Skeletal muscle tissue (tissue), 4 donors: ENCODE measurements around the gene NF1. TPM values are rescaled to one million over a fixed set of nuclear protein-coding genes. Genes with fewer than 3 reads are reported as not detected.
"Not testable (repeated sequence)": the region's sequence is repeated elsewhere in the genome, so short reads cannot be mapped to it uniquely, and the experiment has no call there.

ENCODE experiments used
- H3K27ac ChIP-seq: one replicate; pipeline ENCODE4 v1.7.0; 2013; ENCODE audit warnings: mild to moderate bottlenecking, low read depth, low read length, inconsistent platforms
- H3K27me3 ChIP-seq, 3 donors: one replicate each; pipeline ENCODE4 v1.7.0; 2013; ENCODE audit warnings: low read length in 3 of 3; ENCODE audit not compliant: control insufficient read depth in 3 of 3, insufficient read depth in 3 of 3
- H3K36me3 ChIP-seq, 3 donors: one replicate each; pipeline ENCODE4 v1.7.0; 2013; ENCODE audit warnings: low read length in 3 of 3; ENCODE audit not compliant: control insufficient read depth in 3 of 3, insufficient read depth in 3 of 3
- H3K4me1 ChIP-seq, 3 donors: one replicate each; pipeline ENCODE4 v1.7.0; 2013; ENCODE audit warnings: low read length in 3 of 3, mild to moderate bottlenecking in 3 of 3; ENCODE audit not compliant: control insufficient read depth in 3 of 3, insufficient read depth in 3 of 3
- H3K4me3 ChIP-seq, 3 donors: one replicate each; pipeline ENCODE4 v1.7.0; 2013; ENCODE audit warnings: low read length in 3 of 3
- H3K9ac ChIP-seq, 3 donors: one replicate each; pipeline ENCODE4 v1.7.0; 2013; ENCODE audit warnings: low read length in 3 of 3, mild to moderate bottlenecking in 3 of 3, moderate library complexity in 2 of 3, low read depth in 1 of 3
- H3K9me3 ChIP-seq, 3 donors: one replicate each; pipeline ENCODE4 v1.7.0; 2013; ENCODE audit warnings: low read length in 3 of 3; ENCODE audit not compliant: control insufficient read depth in 3 of 3
- total RNA-seq: library from RNA; depleted of rRNA; stranded (reverse); fragments of >200 nt; gene quantifications from one replicate; pipeline ENCODE4 v1.2.3, GENCODE V29; 2014
- donor health status: Osteomylitis.

NF1 gene
- total RNA-seq, 1 donor from 2014 or later, result 76.2 TPM

- no peaks in the 10 kb centered on the region for H3K9me3 ChIP-seq
- H3K27ac ChIP-seq, result no peak overlapping the region
- no peaks in the 10 kb centered on the region for H3K4me1 ChIP-seq
- no peaks in the 10 kb centered on the region for H3K27me3 ChIP-seq
- H3K4me3 ChIP-seq, result no peak overlapping the region
- H3K9ac ChIP-seq, result no peak overlapping the region
- no peaks in the 10 kb centered on the region for H3K36me3 ChIP-seq
Observed at GRCh38 chr17:31078290-31078689, 16.5 kb upstream of the NF1 start.

- H3K9ac ChIP-seq, result no peak overlapping the region
- H3K4me1 ChIP-seq, result no peaks in the 10 kb centered on the region
- no peak overlapping the region for H3K27ac ChIP-seq
Observed at GRCh38 chr17:31079731-31080130, 15.0 kb upstream of the NF1 start.

GRCh38 chr17:31085563-31085962 lies 9.2 kb upstream of the NF1 start:
- H3K9ac ChIP-seq, result no peak overlapping the region
- no peaks in the 10 kb centered on the region for H3K27me3 ChIP-seq
- H3K4me3 ChIP-seq, result no peak overlapping the region
- H3K9me3 ChIP-seq, result no peaks in the 10 kb centered on the region
- H3K27ac ChIP-seq, result no peak overlapping the region
- H3K4me1 ChIP-seq, result no peaks in the 10 kb centered on the region
- no peaks in the 10 kb centered on the region for H3K36me3 ChIP-seq

More at GRCh38 chr17:31079731-31080130, 15.0 kb upstream of the NF1 start:
- Histone ChIP-seq H3K27me3 (no peaks in the 10 kb centered on the region), H3K9me3 (no peaks in the 10 kb centered on the region), H3K4me3 (no peak overlapping the region), H3K36me3 (no peaks in the 10 kb centered on the region)

- Histone ChIP-seq H3K4me1 (no peaks in the 10 kb centered on the region), H3K9ac (no peak overlapping the region), H3K36me3 (no peaks in the 10 kb centered on the region), H3K9me3 (no peaks in the 10 kb centered on the region), H3K4me3 (no peak overlapping the region), H3K27me3 (no peaks in the 10 kb centered on the region), H3K27ac (no peak overlapping the region)
Observed at GRCh38 chr17:31089471-31089870, 5.3 kb upstream of the NF1 start.

GRCh38 chr17:31090650-31091049 lies 4.1 kb upstream of the NF1 start:
- not testable (repeated sequence) for H3K36me3 ChIP-seq, H3K9ac ChIP-seq, H3K9me3 ChIP-seq, H3K27me3 ChIP-seq, H3K4me3 ChIP-seq, H3K27ac ChIP-seq, H3K4me1 ChIP-seq

GRCh38 chr17:31092475-31093064 lies 2.2 kb upstream of the NF1 start:
- peaks cover 7 to 11% (median 9%) of the 10 kb centered on the region in 3 donors for H3K4me1 ChIP-seq
- H3K27ac ChIP-seq, result no peak overlapping the region
- no peak overlapping the region for H3K4me3 ChIP-seq
- no peak overlapping the region for H3K9ac ChIP-seq
- H3K36me3 ChIP-seq, result no peaks in the 10 kb centered on the region
- H3K9me3 ChIP-seq, result no peaks in the 10 kb centered on the region
- no peaks in the 10 kb centered on the region for H3K27me3 ChIP-seq

GRCh38 chr17:31093866-31094599 lies 744 bp upstream of the NF1 start:
- Histone ChIP-seq H3K9me3 (no peaks in the 10 kb centered on the region), H3K4me1 (peaks cover 7 to 11% (median 9%) of the 10 kb centered on the region in 3 donors), H3K9ac (peak overlapping the region; percentile 59 to 74 (median 72)), H3K27ac (peak overlapping the region; percentile 89), H3K36me3 (no peaks in the 10 kb centered on the region), H3K27me3 (no peaks in the 10 kb centered on the region), H3K4me3 (peak overlapping the region; percentile 66 to 79 (median 79))

GRCh38 chr17:31095236-31096105 lies 694 bp downstream of the NF1 start:
- no peaks in the 10 kb centered on the region for H3K36me3 ChIP-seq
- H3K4me3 ChIP-seq, result peak overlapping the region; percentile 66 to 79 (median 79)
- H3K27ac ChIP-seq, result peak overlapping the region; percentile 89
- peak overlapping the region; percentile 73 to 86 (median 86) for H3K9ac ChIP-seq
- no peaks in the 10 kb centered on the region for H3K9me3 ChIP-seq
- H3K4me1 ChIP-seq, result peaks cover 7 to 11% (median 9%) of the 10 kb centered on the region in 3 donors
- no peaks in the 10 kb centered on the region for H3K27me3 ChIP-seq

GRCh38 chr17:31096106-31096436 lies 1.3 kb downstream of the NF1 start:
- H3K27ac ChIP-seq, result no peak overlapping the region
- no peaks in the 10 kb centered on the region for H3K27me3 ChIP-seq
- peak overlapping the region; percentile 73 to 86 (median 86) for H3K9ac ChIP-seq
- H3K9me3 ChIP-seq, result no peaks in the 10 kb centered on the region
- peak overlapping the region; percentile 66 to 79 (median 79) for H3K4me3 ChIP-seq
- H3K36me3 ChIP-seq, result no peaks in the 10 kb centered on the region
- peaks cover 7 to 11% (median 9%) of the 10 kb centered on the region in 3 donors for H3K4me1 ChIP-seq

- Histone ChIP-seq H3K27ac (no peak overlapping the region), H3K4me1 (peaks cover 7 to 11% (median 9%) of the 10 kb centered on the region in 3 donors), H3K27me3 (no peaks in the 10 kb centered on the region), H3K36me3 (no peaks in the 10 kb centered on the region), H3K9ac (no peak overlapping the region), H3K4me3 (no peak overlapping the region), H3K9me3 (no peaks in the 10 kb centered on the region)
Observed at GRCh38 chr17:31099016-31099415, 4.2 kb downstream of the NF1 start.
